Spleen (tissue), 11 donors: ENCODE data around the gene OSM. TPM values are rescaled to one million over a fixed set of nuclear protein-coding genes. Genes with fewer than 3 reads are reported as not detected.
A peak's percentile ranks its signal among the peaks of the same experiment; 100 is the strongest.

ENCODE experiments used
- DNase-seq: peaks from one replicate; pipeline ENCODE4 v3.0.0-alpha.2; 2020
- H3K27ac ChIP-seq, 8 donors: fragments of 200-600 bp; sonication (generic) in 7 of 8; 1 replicate in 4 of 8; 2 replicates in 4 of 8; pipeline versions ENCODE4 v1.5.0 to v1.8.0; 2016 to 2021; ENCODE audit warnings: inconsistent platforms in 4 of 8, mild to moderate bottlenecking in 4 of 8, moderate library complexity in 1 of 8
- H3K27me3 ChIP-seq, 7 donors: fragments of 200-600 bp; sonication (generic) in 6 of 7; replicated peaks in 1 of 7; 1 replicate in 4 of 7; 2 replicates in 3 of 7; pipeline versions ENCODE4 v1.5.0 to v1.8.0; 2016 to 2021; ENCODE audit warnings: inconsistent platforms in 3 of 7, mild to moderate bottlenecking in 1 of 7
- H3K36me3 ChIP-seq, 6 donors: fragments of 200-600 bp; sonication (generic) in 5 of 6; 1 replicate in 4 of 6; 2 replicates in 2 of 6; pipeline versions ENCODE4 v1.5.0 to v1.8.0; 2016 to 2021; ENCODE audit warnings: inconsistent platforms in 2 of 6
- H3K4me1 ChIP-seq, 6 donors: fragments of 200-600 bp; sonication (generic) in 5 of 6; 1 replicate in 3 of 6; 2 replicates in 3 of 6; pipeline versions ENCODE4 v1.5.0 to v1.8.0; 2016 to 2021; ENCODE audit warnings: inconsistent platforms in 3 of 6
- H3K4me3 ChIP-seq, 8 donors: fragments of 200-600 bp; sonication (generic) in 7 of 8; 1 replicate in 4 of 8; 2 replicates in 4 of 8; pipeline versions ENCODE4 v1.5.0 to v1.8.0; 2016 to 2021; ENCODE audit warnings: inconsistent platforms in 4 of 8, mild to moderate bottlenecking in 4 of 8, moderate library complexity in 2 of 8
- H3K9me3 ChIP-seq, 8 donors: fragments of 200-600 bp; sonication (generic) in 7 of 8; 1 replicate in 4 of 8; 2 replicates in 4 of 8; pipeline versions ENCODE4 v1.5.0 to v1.8.0; 2016 to 2021; ENCODE audit warnings: inconsistent platforms in 4 of 8
- POLR2A ChIP-seq, 3 donors: fragments of 450-650 bp; IDR thresholded peaks; one replicate each; pipeline ENCODE4 v1.5.1; 2017; ENCODE audit warnings: antibody characterized with exemption in 3 of 3, mild to moderate bottlenecking in 1 of 3
- POLR2AphosphoS5 ChIP-seq, 3 donors: sonication (generic); formaldehyde crosslinking; IDR thresholded peaks; one replicate each; pipeline ENCODE4 v1.5.1; 2017; ENCODE audit warnings: antibody characterized with exemption in 3 of 3
- WGBS, 5 donors: extraction: QIAGEN DNeasy Blood & Tissue Kit in 3 of 5; methylation state at CpG; one replicate each; pipeline versions ENCODE4 v1.1.5 to v1.1.7; 2013 to 2018; 5-methylcytosine and 5-hydroxymethylcytosine counted together
- intact Hi-C: fragments of 100-400 bp; cut with DNase I; formaldehyde crosslinking; loops from one replicate; pipeline ENCODE4 v1.15.0; 2023; ENCODE audit warnings: low total_unique reads
- polyA plus RNA-seq, 3 donors: library from polyadenylated mRNA; stranded (reverse); fragments of 200-250 nt; gene quantifications; one replicate each; pipeline ENCODE4 v1.2.1, GENCODE V29; 2013
- total RNA-seq, 7 donors: library from RNA; depleted of rRNA in 3 of 7; stranded (reverse); fragments of >200 nt in 3 of 7; fragmentation: NEBNext Ultra II Directional in 4 of 7; extraction: Animal tissue kit (Norgen Biotek cat#: 25700) in 4 of 7; gene quantifications; one replicate each; pipeline versions ENCODE4 v1.1.0 to v1.2.1, GENCODE V29; 2016 to 2021
- TF ChIP-seq, protein P1 (sequence below), 11 experiments: fragments of 200-600 bp in 7 of 11; fragments of 450-650 bp in 4 of 11; sonication (generic) in 4 of 11; IDR thresholded peaks in 8 of 11; conservative IDR thresholded peaks in 3 of 11; 1 replicate in 7 of 11; 2 replicates in 4 of 11; pipeline versions ENCODE4 v1.4.0 to v1.8.0; 2016 to 2021; ENCODE audit warnings: antibody characterized with exemption in 11 of 11, inconsistent platforms in 4 of 11, mild to moderate bottlenecking in 1 of 11
- donor health status: healthy with polysubstance abuse.
- donor health status: DM: no; HTN: no; CAD: no; lungs with moderate emphysema.
- donor health status: DM: no; HTN: no; CAD: no.
- donor health status: Bipolar disorder and iron deficiency.
- donor health status: healthy.
- donor health status: DM: no; HTN: no; CAD: no.
- donor health status: DM: yes; HTN: yes; CAD: no.

Gene OSM
- total and polyA plus RNA-seq, 10 donors, result 1.2 to 16.8 (median 3.0) TPM

DNA sequence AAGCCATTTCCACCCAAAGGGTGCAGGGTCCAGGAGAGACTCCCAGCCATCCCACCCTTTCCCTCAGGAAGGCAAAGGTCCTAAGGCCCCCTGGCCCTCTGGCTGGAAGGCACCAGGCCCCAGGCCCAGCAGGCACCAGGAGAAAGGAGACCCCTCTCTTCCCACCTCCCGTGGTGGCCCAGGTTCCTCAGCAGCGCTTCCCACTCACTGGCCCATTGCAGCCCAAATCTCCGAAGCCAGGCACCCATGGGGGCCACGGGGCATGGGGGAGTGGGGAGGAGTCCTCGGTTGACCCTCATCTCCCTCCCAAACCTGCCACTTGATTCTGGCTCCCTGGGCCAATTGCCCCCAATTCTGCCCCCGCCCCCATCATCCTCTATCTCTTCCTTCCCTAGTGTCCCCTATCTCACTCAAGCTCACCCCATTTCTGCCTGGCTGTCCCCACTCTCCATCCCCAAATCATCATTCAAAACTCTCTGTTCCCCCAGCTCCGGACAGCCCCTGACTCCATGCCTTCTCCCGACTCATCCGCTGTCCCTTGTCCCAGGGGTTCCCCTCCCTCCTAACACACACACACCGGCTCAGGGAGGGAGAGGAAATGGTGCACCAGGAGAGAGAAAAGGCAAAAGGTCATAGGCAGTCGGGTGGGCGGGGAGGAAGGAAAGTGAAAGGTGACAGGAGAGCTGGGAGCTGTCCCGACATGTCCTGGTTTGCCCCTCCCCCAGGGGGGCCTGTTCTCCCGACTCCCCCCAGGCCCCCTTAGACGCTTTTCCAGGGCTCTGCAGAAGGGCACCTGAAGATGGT is 21.3 kb downstream of the OSM start:
- WGBS, 5 donors, result 58 to 63% (median 61%) methylated on average over 15 of the region's 15 CpGs

DNA sequence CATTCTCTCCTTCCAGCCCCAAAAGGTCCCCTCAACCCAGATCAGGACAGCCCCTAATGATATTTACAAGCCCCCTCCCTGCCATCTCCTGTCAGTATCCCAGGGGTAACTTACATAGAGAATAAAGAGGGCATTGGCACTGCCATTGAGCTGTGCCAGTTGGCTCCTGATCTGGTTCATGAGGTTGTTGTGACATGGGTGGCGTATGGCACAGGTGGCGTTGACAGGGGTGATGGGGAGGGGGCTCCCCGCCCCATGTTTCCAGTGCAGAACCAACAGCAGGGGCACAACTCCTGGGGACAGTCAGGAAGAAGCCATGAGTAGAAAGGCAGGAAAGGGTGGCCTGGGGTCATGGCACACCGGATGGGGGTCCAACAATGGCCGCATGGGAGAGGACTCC is 22.0 kb downstream of the OSM start:
- intact Hi-C loops, result no loop called here
- Histone ChIP-seq H3K27ac (no peak overlapping the region), H3K4me1 (peaks cover 6 to 63% (median 39%) of the 10 kb centered on the region in 6 donors)

More for the DNA sequence above, 21.3 kb downstream of the OSM start:
- DNase-seq, result no peak
- no peak for TF ChIP-seq POLR2AphosphoS5 (IDR thresholded peaks at IDR 0.05)
- no peak for TF ChIP-seq POLR2A (IDR thresholded peaks at IDR 0.05)
- TF ChIP-seq, protein P1, sequence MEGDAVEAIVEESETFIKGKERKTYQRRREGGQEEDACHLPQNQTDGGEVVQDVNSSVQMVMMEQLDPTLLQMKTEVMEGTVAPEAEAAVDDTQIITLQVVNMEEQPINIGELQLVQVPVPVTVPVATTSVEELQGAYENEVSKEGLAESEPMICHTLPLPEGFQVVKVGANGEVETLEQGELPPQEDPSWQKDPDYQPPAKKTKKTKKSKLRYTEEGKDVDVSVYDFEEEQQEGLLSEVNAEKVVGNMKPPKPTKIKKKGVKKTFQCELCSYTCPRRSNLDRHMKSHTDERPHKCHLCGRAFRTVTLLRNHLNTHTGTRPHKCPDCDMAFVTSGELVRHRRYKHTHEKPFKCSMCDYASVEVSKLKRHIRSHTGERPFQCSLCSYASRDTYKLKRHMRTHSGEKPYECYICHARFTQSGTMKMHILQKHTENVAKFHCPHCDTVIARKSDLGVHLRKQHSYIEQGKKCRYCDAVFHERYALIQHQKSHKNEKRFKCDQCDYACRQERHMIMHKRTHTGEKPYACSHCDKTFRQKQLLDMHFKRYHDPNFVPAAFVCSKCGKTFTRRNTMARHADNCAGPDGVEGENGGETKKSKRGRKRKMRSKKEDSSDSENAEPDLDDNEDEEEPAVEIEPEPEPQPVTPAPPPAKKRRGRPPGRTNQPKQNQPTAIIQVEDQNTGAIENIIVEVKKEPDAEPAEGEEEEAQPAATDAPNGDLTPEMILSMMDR (IDR thresholded peaks at IDR 0.05 in 8 of 11, conservative IDR thresholded peaks at IDR 0.05 in 3 of 11), result no peak
- Histone ChIP-seq H3K36me3 (no peaks in the 10 kb centered on the region), H3K27ac (peak overlapping the region in 2 of 8 donors; percentile 44 to 49), H3K27me3 (peaks cover 0 to 48% (median 21%) of the 10 kb centered on the region in 7 donors), H3K4me3 (peak overlapping the region in 6 of 8 donors; percentile 34 to 67 (median 42)), H3K4me1 (peaks cover 6 to 64% (median 39%) of the 10 kb centered on the region in 6 donors), H3K9me3 (no peaks in the 10 kb centered on the region)
- intact Hi-C loops, result no loop called here

DNA sequence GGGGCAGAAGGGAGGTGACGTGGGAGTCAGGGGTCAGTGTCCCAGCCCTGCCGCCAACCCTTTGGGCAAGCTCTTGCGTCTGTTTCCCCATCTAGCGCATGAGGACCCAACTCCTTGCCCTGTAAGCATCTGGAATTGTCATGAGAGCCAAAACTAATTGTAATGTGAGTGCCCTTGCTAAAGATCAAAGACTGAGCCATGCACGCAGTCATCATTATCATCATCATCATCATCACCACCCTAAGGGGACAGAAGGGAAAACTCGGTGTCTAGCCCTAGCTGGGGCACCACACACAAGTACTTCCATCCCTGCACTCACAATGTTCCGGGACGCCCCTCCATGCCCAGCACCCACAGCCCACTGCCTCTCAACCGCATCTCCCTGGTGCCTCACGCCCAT is 22.6 kb downstream of the OSM start:
- no peak for DNase-seq
- Histone ChIP-seq H3K4me1 (peaks cover 6 to 57% (median 37%) of the 10 kb centered on the region in 6 donors), H3K4me3 (no peak overlapping the region), H3K27me3 (peaks cover 0 to 45% (median 21%) of the 10 kb centered on the region in 7 donors), H3K36me3 (no peaks in the 10 kb centered on the region), H3K9me3 (no peaks in the 10 kb centered on the region), H3K27ac (no peak overlapping the region)
- intact Hi-C loops, result no loop called here
- TF ChIP-seq POLR2A (IDR thresholded peaks at IDR 0.05) (no peak), POLR2AphosphoS5 (IDR thresholded peaks at IDR 0.05) (no peak)
- TF ChIP-seq, protein P1 (IDR thresholded peaks at IDR 0.05 in 8 of 11, conservative IDR thresholded peaks at IDR 0.05 in 3 of 11), result no peak
- 89 to 97% (median 91%) methylated on average over 10 of the region's 10 CpGs for WGBS, 5 donors

More for the DNA sequence above, 22.0 kb downstream of the OSM start:
- Histone ChIP-seq H3K36me3 (no peaks in the 10 kb centered on the region), H3K4me3 (no peak overlapping the region), H3K27me3 (peaks cover 0 to 48% (median 21%) of the 10 kb centered on the region in 7 donors), H3K9me3 (no peaks in the 10 kb centered on the region)
- DNase-seq, result no peak
- no peak for TF ChIP-seq POLR2A (IDR thresholded peaks at IDR 0.05)
- TF ChIP-seq POLR2AphosphoS5 (IDR thresholded peaks at IDR 0.05), result no peak
- TF ChIP-seq, protein P1 (IDR thresholded peaks at IDR 0.05 in 8 of 11, conservative IDR thresholded peaks at IDR 0.05 in 3 of 11), result no peak
- WGBS, 5 donors, result 87 to 100% (median 90%) methylated on average over 5 of the region's 5 CpGs

DNA sequence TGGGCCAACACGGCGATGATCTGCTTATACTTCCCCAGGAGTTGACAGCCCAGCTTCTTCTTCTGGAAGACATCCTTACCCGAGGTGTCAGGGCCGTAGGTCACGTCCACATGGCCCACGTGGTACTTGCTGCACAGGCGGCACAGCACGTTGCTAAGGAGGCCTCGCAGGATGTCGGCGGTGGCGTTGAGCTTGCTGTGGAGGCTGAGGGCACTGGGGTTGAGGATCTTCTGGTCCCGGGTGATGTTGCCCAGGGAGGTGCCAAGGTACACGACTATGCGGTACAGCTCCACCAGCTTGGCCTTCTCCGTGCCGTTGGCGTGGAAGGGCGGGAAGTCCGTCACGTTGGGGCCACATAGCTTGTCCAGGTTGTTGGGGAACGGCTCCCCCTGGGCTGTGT is 23.0 kb downstream of the OSM start:
- 89 to 94% (median 92%) methylated on average over 10 to 22 of the region's 22 CpGs for WGBS, 5 donors
- peaks cover 6 to 53% (median 36%) of the 10 kb centered on the region in 6 donors for H3K4me1 ChIP-seq
- H3K9me3 ChIP-seq, result no peaks in the 10 kb centered on the region
- no peak overlapping the region for H3K4me3 ChIP-seq
- H3K27me3 ChIP-seq, result peaks cover 0 to 41% (median 21%) of the 10 kb centered on the region in 7 donors
- H3K36me3 ChIP-seq, result no peaks in the 10 kb centered on the region
- intact Hi-C loops, result no loop called here
- TF ChIP-seq POLR2A (IDR thresholded peaks at IDR 0.05) (no peak), POLR2AphosphoS5 (IDR thresholded peaks at IDR 0.05) (no peak)
- TF ChIP-seq, protein P1 (IDR thresholded peaks at IDR 0.05 in 8 of 11, conservative IDR thresholded peaks at IDR 0.05 in 3 of 11), result no peak
- H3K27ac ChIP-seq, result no peak overlapping the region
- DNase-seq, result no peak
